Peyer's patch (tissue), 4 donors: ENCODE data around the gene MEMO1. TPM values are rescaled to one million over a fixed set of nuclear protein-coding genes. Genes with fewer than 3 reads are reported as not detected.

ENCODE experiments used
- DNase-seq, 3 donors: peaks; one replicate each; pipeline ENCODE4 v3.0.0-alpha.2; 2017 to 2019
- H3K27ac ChIP-seq, 4 donors: fragments of 200-600 bp; sonication (generic); one replicate each; pipeline ENCODE4 v1.5.1; 2016 to 2019
- H3K27me3 ChIP-seq, 2 donors: fragments of 200-600 bp; sonication (generic); one replicate each; pipeline ENCODE4 v1.5.1; 2019
- H3K36me3 ChIP-seq, 3 donors: fragments of 200-600 bp; sonication (generic); one replicate each; pipeline ENCODE4 v1.5.1; 2016 to 2019
- H3K4me1 ChIP-seq, 4 donors: fragments of 200-600 bp; sonication (generic); one replicate each; pipeline ENCODE4 v1.5.1; 2016 to 2019
- H3K4me3 ChIP-seq, 4 donors: fragments of 200-600 bp; sonication (generic); 1 replicate in 3 of 4; 2 replicates in 1 of 4; pipeline ENCODE4 v1.5.1; 2016 to 2019; ENCODE audit warnings: mild to moderate bottlenecking in 1 of 4
- H3K9me3 ChIP-seq, 4 donors: fragments of 200-600 bp; sonication (generic); one replicate each; pipeline ENCODE4 v1.5.1; 2016 to 2019; ENCODE audit warnings: mild to moderate bottlenecking in 1 of 4
- CTCF ChIP-seq, 6 experiments: fragments of 450-650 bp in 4 of 6; fragments of 200-600 bp in 2 of 6; sonication (generic) in 1 of 6; IDR thresholded peaks; one replicate each; pipeline ENCODE4 v1.5.1; 2017 to 2019; ENCODE audit warnings: antibody characterized with exemption in 6 of 6, mild to moderate bottlenecking in 3 of 6, moderate library complexity in 1 of 6
- POLR2A ChIP-seq, 2 donors: fragments of 450-650 bp; IDR thresholded peaks; one replicate each; pipeline ENCODE4 v1.5.1; 2017; ENCODE audit warnings: antibody characterized with exemption in 2 of 2, mild to moderate bottlenecking in 2 of 2, moderate library complexity in 2 of 2
- total RNA-seq, 4 donors: library from RNA; depleted of rRNA; stranded (reverse); fragments of >200 nt; gene quantifications; one replicate each; pipeline ENCODE4 v1.1.0, GENCODE V29; 2016

MEMO1 gene
- total RNA-seq, 4 donors from 2014 or later: 5.2 to 27.3 (median 21.7) TPM

GRCh38 chr2:31983762-31984467, 26.9 kb downstream of the MEMO1 start:
- Histone ChIP-seq H3K9me3 (no peaks in the 10 kb centered on the region), H3K4me1 (no peaks in the 10 kb centered on the region), H3K27ac (no peak overlapping the region), H3K36me3 (no peaks in the 10 kb centered on the region), H3K4me3 (no peak overlapping the region), H3K27me3 (no peaks in the 10 kb centered on the region)
- DNase-seq: no peak
- TF ChIP-seq POLR2A (IDR thresholded peaks at IDR 0.05) (no peak), CTCF (IDR thresholded peaks at IDR 0.05) (no peak)

- H3K27ac ChIP-seq: peak overlapping the region in 2 of 4 donors; percentile 13 to 27
- H3K4me3 ChIP-seq: no peak overlapping the region
- H3K4me1 ChIP-seq: no peaks in the 10 kb centered on the region
- TF ChIP-seq CTCF (IDR thresholded peaks at IDR 0.05) (peak in 1 of 6 experiments; percentile 4), POLR2A (IDR thresholded peaks at IDR 0.05) (no peak)
- no peaks in the 10 kb centered on the region for H3K27me3 ChIP-seq
- no peaks in the 10 kb centered on the region for H3K36me3 ChIP-seq
- no peaks in the 10 kb centered on the region for H3K9me3 ChIP-seq
- no peak for DNase-seq
These were observed 30.0 kb downstream of the MEMO1 start for GRCh38 chr2:31980674-31981356.

GRCh38 chr2:31979956-31980355, 30.9 kb downstream of the MEMO1 start:
- H3K4me1 ChIP-seq: no peaks in the 10 kb centered on the region
- no peak overlapping the region for H3K4me3 ChIP-seq
- no peak for TF ChIP-seq POLR2A (IDR thresholded peaks at IDR 0.05)
- no peak for DNase-seq
- H3K36me3 ChIP-seq: no peaks in the 10 kb centered on the region
- no peaks in the 10 kb centered on the region for H3K9me3 ChIP-seq
- H3K27me3 ChIP-seq: no peaks in the 10 kb centered on the region
- H3K27ac ChIP-seq: no peak overlapping the region

- Histone ChIP-seq H3K36me3 (no peaks in the 10 kb centered on the region), H3K9me3 (no peaks in the 10 kb centered on the region), H3K27me3 (no peaks in the 10 kb centered on the region), H3K4me3 (no peak overlapping the region), H3K27ac (no peak overlapping the region), H3K4me1 (no peaks in the 10 kb centered on the region)
- no peak for DNase-seq
- TF ChIP-seq CTCF (IDR thresholded peaks at IDR 0.05): no peak
- TF ChIP-seq POLR2A (IDR thresholded peaks at IDR 0.05): no peak
These were observed 31.8 kb downstream of the MEMO1 start for GRCh38 chr2:31979018-31979417.

GRCh38 chr2:31978436-31978835, 32.4 kb downstream of the MEMO1 start:
- H3K27ac ChIP-seq: no peak overlapping the region
- H3K9me3 ChIP-seq: no peaks in the 10 kb centered on the region
- H3K4me1 ChIP-seq: no peaks in the 10 kb centered on the region
- H3K36me3 ChIP-seq: no peaks in the 10 kb centered on the region
- no peaks in the 10 kb centered on the region for H3K27me3 ChIP-seq
- TF ChIP-seq POLR2A (IDR thresholded peaks at IDR 0.05) (no peak), CTCF (IDR thresholded peaks at IDR 0.05) (no peak)
- DNase-seq: no peak
- no peak overlapping the region for H3K4me3 ChIP-seq

GRCh38 chr2:31973665-31974064, 37.1 kb downstream of the MEMO1 start:
- no peak for DNase-seq
- Histone ChIP-seq H3K27ac (no peak overlapping the region), H3K36me3 (no peaks in the 10 kb centered on the region), H3K4me1 (no peaks in the 10 kb centered on the region), H3K27me3 (no peaks in the 10 kb centered on the region), H3K9me3 (no peaks in the 10 kb centered on the region), H3K4me3 (no peak overlapping the region)
- no peak for TF ChIP-seq POLR2A (IDR thresholded peaks at IDR 0.05)
- TF ChIP-seq CTCF (IDR thresholded peaks at IDR 0.05): no peak
